Measurements from ENCODE around the gene PPM1J. TPM values are rescaled to one million over a fixed set of nuclear protein-coding genes. Genes with fewer than 3 reads are reported as not detected.
"Not testable (repeated sequence)": the region's sequence is repeated elsewhere in the genome, so short reads cannot be mapped to it uniquely, and the experiment has no call there.

The PPM1J gene
- total RNA-seq, 4 donors from 2014 or later, result 11.9 to 16.5 (median 13.9) TPM

DNA sequence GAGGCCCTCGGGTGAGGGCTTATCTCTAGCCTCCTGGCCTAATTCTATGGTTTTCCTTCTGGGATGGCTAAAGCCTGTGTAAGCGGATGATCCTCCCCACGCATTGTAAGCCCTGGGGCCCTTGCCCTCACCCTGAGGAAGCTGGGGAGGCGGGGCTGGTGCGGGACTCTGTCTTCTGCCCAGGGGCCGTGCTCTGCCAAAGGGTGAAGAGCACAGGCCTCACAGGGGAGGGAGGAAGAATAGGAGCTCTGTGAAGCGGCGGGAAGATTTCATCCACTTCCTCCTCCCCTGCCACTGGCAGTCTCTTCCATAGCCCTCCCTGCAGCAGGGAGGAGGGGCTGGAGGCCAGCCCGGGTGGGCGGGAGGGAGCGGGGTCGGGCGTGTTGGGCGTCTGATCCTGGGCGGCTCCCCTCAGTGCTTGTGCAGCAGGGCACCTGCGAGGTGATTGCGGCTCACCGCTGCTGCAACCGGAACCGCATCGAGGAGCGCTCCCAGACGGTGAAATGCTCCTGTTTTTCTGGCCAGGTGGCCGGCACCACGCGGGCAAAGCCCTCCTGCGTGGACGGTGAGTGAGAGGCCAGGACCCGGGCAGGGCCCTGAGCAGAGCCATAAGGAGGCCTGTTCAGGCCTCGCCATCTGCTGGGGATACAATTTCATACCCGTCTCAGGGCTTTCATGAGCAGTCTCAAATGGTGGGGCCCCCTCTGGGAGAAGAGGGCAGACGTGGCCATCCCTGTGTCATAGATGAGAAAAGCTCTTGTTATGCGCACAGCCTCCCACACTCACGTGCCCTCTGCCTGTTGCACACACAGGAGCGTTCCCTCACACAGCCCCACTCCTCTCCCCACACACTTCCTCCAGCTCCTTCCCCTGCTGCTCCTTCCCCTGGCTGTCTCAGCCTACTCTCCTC is 7.7 kb upstream of the PPM1J start:
- 15 to 24% methylated on average over 24 to 27 of the region's 35 CpGs for WGBS, 2 donors
- DNase-seq (ENCODE audit: low spot score in 2 of 2), result no peak
- intact Hi-C loops (cut with DNase I; ENCODE audit: low total_unique reads), result no loop called here
- no peak overlapping the region for H3K4me3 ChIP-seq (ENCODE audit: low read depth, poor library complexity, severe bottlenecking)
- no peak for TF ChIP-seq POLR2A (IDR thresholded peaks at IDR 0.05)
- TF ChIP-seq, protein P1, sequence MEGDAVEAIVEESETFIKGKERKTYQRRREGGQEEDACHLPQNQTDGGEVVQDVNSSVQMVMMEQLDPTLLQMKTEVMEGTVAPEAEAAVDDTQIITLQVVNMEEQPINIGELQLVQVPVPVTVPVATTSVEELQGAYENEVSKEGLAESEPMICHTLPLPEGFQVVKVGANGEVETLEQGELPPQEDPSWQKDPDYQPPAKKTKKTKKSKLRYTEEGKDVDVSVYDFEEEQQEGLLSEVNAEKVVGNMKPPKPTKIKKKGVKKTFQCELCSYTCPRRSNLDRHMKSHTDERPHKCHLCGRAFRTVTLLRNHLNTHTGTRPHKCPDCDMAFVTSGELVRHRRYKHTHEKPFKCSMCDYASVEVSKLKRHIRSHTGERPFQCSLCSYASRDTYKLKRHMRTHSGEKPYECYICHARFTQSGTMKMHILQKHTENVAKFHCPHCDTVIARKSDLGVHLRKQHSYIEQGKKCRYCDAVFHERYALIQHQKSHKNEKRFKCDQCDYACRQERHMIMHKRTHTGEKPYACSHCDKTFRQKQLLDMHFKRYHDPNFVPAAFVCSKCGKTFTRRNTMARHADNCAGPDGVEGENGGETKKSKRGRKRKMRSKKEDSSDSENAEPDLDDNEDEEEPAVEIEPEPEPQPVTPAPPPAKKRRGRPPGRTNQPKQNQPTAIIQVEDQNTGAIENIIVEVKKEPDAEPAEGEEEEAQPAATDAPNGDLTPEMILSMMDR (IDR thresholded peaks at IDR 0.05), result no peak

- no peak for TF ChIP-seq POLR2A (IDR thresholded peaks at IDR 0.05)
- TF ChIP-seq, protein P1 (IDR thresholded peaks at IDR 0.05), result no peak
- intact Hi-C loops (cut with DNase I; ENCODE audit: low total_unique reads), result no loop called here
- 54 to 65% methylated on average over 6 to 10 of the region's 10 CpGs for WGBS, 2 donors
- H3K4me3 ChIP-seq (ENCODE audit: low read depth, poor library complexity, severe bottlenecking), result no peak overlapping the region
- no peak for DNase-seq (ENCODE audit: low spot score in 2 of 2)
These were observed 6.9 kb upstream of the PPM1J start for GRCh38 chr1:112721966-112722524.

GRCh38 chr1:112721294-112721693 is 6.2 kb upstream of the PPM1J start:
- H3K4me3 ChIP-seq (ENCODE audit: low read depth, poor library complexity, severe bottlenecking); intact Hi-C loops (cut with DNase I; ENCODE audit: low total_unique reads); DNase-seq (ENCODE audit: low spot score in 2 of 2): not testable (repeated sequence)
- WGBS, 2 donors, result 92 to 94% methylated on average over 2 of the region's 2 CpGs

- 63 to 75% methylated on average over 3 of the region's 3 CpGs for WGBS, 2 donors
- TF ChIP-seq, protein P1 (IDR thresholded peaks at IDR 0.05), result no peak
- no peak for TF ChIP-seq POLR2A (IDR thresholded peaks at IDR 0.05)
- no peak overlapping the region for H3K4me3 ChIP-seq (ENCODE audit: low read depth, poor library complexity, severe bottlenecking)
- intact Hi-C loops (cut with DNase I; ENCODE audit: low total_unique reads), result no loop called here
- no peak for DNase-seq (ENCODE audit: low spot score in 2 of 2)
These were observed 5.7 kb upstream of the PPM1J start for GRCh38 chr1:112720800-112721199.

DNA sequence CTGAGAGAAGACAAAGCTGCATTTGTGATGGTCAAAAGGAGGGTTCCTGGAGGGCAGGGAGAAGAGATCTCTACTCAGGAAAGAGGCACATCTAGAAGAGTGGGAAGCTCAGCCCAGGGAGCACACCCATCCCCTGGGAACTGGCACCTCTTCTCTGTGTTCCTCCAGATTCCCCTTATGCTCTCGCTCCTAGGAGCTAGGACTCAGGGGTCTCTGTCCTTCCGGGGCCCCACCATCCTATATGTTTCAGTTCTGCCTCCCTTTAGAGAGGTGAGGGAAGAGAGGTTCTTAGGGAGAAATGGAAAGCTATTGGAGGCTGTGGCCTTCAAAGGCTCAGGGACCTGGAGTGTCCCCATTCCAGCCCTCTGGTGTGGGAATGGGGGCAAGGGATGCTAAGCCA is 4.6 kb upstream of the PPM1J start:
- no peak for TF ChIP-seq POLR2A (IDR thresholded peaks at IDR 0.05)
- TF ChIP-seq, protein P1 (IDR thresholded peaks at IDR 0.05), result no peak
- H3K4me3 ChIP-seq (ENCODE audit: low read depth, poor library complexity, severe bottlenecking), result no peak overlapping the region
- no peak for DNase-seq (ENCODE audit: low spot score in 2 of 2)
- WGBS, 2 donors, result 89 to 91% methylated on average over 2 of the region's 2 CpGs
- intact Hi-C loops (cut with DNase I; ENCODE audit: low total_unique reads), result loop anchor here (2.0 kb wide), 1 partner anchor 83 kb away; no protein-coding TSS in a partner anchor

DNA sequence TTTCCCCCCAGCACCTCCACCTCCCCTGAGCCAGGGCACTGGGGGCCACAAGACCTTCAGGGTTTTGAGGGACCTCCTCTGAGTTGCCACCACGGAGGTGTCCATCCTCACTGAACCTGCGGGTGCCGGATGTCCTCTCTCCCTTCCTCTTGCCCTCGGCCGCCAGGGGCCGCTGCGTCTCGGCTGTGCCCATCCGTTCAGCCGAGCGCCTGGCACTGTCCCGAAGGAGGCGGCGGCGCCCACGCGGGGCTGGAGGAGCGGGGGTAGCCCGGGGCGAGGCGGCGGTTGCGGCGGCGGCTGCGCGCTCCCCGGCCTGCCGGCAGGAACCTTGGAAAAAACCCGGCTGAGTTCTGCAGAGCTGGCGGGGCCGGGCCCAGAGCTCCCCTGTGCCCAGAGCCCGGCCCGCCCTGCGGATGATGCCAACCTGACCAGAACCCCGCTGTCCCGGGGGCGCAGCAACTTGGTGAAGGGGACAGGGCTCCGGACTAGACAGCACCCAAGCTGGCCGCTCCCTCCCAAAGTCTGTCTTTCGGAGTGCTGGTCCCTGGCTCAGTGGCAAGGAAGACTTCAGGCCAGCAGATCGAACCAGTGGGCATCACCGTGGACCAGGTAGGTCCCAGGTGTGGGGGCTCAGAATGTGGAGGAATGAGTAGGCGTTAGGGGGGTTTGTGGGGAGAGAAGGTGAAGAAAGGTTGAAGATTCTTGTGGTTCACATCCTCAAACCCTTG is 3.7 kb upstream of the PPM1J start:
- TF ChIP-seq, protein P1 (IDR thresholded peaks at IDR 0.05), result no peak
- TF ChIP-seq POLR2A (IDR thresholded peaks at IDR 0.05), result no peak
- WGBS, 2 donors, result 14 to 27% methylated on average over 18 to 22 of the region's 44 CpGs
- peak in 1 of 2 donors; percentile 95 for DNase-seq (ENCODE audit: low spot score in 2 of 2)
- no peak overlapping the region for H3K4me3 ChIP-seq (ENCODE audit: low read depth, poor library complexity, severe bottlenecking)
- intact Hi-C loops (cut with DNase I; ENCODE audit: low total_unique reads), result loop anchor here (2.0 kb wide), 1 partner anchor 84 kb away; no protein-coding TSS in a partner anchor

Data from lower leg skin (tissue), 4 donors.